Measurements from ENCODE around the gene NEUROG3.
"Not testable (repeated sequence)": the region's sequence is repeated elsewhere in the genome, so short reads cannot be mapped to it uniquely, and the experiment has no call there.

NEUROG3 gene

DNA sequence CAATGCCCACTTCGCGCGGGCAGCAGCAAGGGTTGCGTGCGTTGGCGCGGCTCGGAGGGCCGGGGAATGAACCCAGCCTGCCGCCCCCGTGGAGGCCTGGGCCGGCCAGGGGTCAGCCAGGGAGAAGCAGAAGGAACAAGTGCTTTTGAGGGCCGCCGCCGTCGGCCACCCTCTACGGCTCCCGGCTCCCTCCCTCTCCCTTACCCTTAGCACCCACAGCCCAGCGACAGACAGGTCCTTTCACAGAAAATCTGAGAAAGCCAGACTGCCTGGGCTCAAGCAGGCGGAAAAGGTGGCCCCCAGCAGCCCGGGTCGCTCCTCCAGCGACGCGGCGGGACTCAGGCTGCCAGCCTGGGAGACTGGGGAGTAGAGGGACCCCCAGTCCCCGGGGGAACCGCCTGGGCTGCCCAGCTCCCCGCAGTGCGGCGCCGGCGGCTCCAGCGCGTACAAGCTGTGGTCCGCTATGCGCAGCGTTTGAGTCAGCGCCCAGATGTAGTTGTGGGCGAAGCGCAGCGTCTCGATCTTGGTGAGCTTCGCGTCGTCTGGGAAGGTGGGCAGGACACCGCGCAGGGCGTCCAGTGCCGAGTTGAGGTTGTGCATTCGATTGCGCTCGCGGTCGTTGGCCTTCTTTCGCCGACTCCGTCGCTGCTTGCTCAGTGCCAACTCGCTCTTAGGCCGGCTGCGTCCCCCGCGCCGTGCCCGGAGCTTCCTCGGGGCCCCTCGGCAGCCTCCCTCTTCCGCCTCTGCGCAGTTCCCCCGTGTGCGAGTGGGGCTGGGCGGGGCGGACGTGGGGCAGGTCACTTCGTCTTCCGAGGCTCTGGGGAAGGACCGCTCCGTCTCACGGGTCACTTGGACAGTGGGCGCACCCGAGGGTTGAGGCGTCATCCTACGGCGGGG is 815 bp downstream of the NEUROG3 start:
- DNase-seq = no peak

DNA sequence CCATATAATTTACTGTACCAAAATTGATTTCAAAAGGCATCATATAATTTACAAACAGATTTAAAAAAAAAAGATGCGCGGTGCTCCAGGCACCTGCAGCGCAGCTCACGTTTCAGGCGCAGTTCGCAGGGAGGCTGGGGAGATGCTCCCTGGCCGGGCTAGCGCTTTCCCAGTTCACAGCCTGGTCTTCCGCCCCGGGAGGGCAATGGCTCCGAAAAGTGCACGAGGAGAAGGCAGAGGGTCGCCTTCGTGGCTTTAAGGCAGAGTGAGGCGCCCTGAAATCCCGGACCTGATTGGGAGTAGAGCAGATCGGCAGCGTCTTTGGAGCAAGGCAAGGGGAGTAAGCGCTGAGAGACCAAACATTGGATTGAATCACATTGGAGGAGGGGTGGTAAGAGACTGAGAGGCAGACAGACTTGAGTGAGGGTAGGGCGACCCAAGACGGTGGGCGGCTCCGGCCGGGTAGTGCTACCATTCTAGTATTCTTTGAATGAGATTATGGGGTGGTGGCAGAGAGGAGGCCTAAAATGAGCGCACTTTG is 1.5 kb downstream of the NEUROG3 start:
- DNase-seq = no peak

DNA sequence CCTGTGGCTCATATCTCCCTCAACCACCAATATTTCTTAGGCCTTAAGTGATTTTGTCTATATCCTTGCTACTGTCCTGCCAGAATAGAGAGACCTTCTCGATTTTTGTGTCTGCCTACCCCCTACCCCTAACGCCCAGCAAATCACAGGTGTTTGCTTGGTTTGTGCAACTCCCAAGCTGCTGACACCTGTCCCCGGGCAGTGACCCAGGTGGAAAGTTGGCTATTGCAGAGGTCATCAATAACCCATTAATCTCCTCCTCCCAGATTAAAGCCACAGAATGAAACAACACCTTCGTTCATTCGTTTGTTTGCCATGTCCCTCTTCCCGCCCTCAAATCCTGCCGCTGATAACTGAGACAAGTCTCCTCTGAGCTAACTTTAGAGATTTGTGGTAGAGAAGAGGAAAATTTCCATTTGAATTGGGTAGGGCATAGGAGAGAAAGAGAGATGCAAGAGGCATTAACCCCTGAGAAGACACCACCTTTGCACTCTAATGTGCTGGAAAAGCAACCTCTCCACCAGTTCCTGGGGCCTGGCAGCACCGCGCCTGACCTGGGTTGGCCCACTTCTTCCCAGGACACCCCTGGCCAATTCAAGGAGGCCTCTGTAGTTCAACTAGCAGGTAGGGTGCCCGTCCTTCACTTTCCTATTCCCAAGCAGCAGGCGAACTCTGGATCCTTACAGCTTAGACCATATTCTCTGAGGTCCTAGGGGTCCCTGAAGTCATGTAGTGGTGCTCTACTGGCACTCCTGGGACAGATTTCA is 3.0 kb downstream of the NEUROG3 start:
- DNase-seq = no peak

DNA sequence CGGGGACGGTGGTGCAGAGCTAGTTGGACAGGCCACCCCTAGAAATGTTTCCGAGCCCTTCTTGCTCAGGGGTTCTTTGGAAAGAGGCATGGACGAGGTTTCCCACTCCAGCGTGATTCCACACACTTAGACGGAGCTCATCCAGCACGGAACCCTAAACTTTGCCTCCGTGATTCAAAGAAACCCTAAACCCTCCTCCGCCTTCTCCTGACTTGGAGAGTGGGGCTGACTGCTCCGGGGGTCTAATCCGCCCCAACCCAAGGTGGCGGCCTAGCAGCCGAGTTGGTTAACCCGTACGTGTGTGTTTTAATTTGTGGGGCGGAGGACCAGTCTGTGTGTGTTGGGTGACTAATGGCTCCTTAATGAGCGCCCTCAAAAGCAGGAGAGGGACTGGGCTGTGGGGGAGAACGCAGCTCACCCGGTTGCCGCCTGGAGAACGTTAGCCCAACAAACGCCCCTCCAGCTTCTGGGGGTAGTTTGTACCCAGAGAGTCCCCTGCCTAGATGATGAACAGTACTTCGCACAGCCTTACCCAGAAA is 3.8 kb downstream of the NEUROG3 start:
- DNase-seq = no peak

DNA sequence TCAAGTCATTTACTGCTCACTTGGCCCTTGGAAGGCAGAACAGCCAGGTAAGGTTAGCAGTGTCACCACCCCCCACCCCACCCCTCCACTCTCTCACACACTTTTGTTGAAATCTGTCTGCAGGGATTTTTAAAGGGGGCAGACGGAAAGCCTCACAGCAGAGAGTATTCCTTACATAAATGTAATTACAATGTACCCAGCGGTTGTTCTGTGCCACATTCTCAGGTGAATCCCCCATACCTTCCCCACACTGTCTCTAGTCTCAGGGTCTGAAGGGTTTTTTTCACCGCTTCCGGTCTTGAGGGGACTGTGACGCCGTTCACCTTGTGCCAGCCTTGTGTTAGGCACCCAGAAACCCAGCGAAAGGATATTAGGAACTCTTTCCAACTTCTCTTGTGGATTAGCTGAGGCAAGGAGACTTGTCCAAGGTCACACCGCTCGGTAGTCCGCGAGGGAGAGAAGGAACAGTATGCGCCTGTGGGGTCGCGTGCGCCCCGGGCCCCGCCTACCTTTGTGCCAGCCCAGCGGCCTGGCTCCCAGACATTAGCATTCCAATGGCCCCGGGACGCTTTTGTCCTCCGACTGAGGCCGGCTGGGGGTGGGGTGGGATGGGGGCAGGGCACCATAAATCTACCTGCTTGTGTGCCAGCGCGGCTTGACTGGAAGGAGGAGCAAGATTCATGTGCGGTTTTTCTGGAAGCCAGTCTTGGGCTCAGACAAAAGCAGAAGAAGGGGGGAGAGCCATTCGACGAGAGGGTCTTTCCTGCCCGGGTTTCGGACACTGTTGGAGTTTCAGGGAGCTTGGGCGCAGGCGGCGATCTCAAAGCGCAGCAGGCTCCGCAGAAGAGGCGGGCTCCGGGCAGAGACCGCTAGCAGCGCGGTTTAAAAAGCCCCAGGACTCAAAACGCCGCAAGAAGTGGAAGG is 4.5 kb downstream of the NEUROG3 start:
- DNase-seq = no peak

DNA sequence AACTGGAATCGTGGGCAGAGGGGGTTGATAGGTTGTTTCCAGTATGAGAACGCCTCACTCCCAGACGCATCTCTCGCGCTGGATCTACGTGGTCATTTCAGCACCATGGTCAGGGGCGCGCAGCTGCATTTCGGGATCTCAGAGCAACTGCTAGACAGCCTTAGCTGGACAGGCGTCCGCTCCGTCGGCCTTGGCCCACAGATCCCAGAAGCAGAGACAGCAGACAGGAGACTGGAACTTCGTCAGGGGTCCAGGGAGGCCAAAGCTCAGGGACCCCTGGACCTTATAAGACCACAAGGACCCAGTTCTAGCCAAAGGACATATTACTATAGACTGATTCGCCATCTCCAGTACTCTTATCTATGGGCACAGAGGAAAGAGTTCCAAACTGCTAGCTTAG is 5.3 kb downstream of the NEUROG3 start:
- DNase-seq = peak in 4 of 56 donors; percentile 3 to 27 (median 18)

DNA sequence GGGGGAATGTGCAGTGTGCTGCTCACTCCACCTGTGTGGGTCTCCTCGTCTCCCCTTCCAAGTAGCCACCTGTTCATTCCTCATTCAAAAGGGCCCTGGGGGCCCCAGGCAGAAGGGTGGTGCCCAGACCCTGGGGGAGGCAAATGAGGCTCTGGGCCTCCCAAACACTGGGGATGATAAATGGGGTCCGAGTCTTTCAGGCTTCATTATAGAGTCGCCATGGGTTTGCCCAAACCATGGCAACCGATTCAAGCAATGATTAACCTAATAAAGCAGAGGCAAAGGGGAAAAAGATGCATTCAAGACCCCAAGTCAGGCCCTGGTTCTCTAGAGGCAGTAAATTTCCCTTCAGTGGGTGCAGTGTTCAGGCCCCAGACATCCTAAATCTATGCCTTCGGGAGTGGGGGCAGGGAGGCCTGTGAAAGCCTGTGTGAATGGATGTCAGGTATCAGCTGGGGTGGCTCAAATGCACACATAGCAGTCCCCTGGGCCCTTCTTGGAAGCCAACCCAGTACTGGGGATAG is 10.4 kb downstream of the NEUROG3 start:
- no peak for DNase-seq

DNA sequence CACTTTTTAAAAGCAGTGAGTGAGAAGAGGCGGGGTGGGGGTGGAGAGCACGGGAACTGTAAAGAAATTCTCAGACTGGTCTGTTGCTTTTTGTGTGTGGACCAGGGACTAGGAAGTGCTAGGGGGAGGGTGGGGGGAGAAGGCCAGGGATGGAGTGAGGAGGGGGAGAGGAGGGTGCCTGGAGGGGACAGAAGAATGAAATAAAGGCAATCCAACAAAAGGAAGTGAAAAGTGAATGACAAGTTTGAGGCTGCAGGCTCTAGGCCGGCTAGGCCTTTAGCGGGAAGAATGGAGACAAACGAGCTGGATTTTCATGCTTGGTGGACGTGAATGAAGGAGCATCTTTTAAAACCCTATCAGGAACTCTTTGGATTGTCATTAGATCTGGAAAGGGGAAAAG is 13.7 kb downstream of the NEUROG3 start:
- no peak for DNase-seq

DNA sequence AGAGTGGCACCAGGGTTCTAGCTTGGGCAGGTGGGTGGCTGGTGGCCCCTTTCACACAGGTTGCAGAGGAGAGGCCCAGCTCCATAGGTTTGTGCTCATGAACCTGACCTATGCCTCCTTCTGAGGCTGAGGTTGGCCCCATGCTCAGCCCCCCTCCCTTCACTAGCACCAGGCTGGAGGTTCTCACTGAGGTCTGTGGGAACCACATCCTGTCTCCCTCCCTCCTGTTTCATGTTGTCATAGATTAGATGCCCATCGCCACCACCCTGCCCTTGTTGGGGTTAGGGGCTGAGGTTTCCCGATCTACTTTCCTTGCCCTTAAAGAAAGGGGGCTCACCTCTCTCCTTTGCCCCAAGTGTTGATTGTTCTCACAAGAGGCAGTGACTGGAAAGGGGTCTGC is 14.7 kb downstream of the NEUROG3 start:
- DNase-seq = no peak

DNA sequence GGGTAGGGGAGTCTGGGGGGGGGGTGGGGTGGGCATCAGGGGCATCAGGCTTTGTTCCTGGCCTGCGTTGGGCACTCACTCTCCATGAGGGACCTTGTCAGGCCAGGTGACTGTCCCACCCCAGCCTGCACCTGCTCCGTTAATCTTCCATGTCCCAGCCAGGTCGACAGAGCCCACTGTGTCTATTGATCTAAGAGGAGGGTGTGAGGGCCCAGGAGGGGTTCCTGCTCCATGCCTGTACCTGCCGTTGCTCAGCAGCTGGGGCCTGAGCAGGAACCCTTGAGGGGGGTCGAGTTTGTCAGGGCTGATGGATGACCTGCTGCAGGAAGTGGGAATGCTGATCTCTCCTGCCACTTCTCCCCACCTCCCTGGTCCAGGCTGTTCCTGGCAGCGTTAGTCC is 18.6 kb downstream of the NEUROG3 start:
- no peak for DNase-seq

DNA sequence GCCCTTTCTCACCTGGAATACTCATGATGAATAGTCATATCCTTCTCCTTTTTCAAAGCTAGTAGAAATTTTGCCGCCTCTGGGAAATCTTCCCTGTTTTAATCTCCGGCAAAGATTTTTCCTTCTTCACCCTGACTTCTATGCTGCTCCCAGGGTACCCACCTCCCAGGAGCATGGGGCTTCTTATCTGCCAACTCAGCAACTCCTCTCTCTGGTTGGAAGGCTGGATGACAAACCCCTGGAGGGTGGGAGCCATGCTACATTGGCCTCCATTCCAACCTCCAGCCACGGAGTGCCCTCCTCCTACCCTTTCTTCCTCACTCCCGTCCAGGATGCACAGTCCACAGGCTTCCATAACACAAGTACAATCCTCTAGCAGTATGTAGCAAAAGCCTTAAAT is 19.9 kb downstream of the NEUROG3 start:
- no peak for DNase-seq

DNA sequence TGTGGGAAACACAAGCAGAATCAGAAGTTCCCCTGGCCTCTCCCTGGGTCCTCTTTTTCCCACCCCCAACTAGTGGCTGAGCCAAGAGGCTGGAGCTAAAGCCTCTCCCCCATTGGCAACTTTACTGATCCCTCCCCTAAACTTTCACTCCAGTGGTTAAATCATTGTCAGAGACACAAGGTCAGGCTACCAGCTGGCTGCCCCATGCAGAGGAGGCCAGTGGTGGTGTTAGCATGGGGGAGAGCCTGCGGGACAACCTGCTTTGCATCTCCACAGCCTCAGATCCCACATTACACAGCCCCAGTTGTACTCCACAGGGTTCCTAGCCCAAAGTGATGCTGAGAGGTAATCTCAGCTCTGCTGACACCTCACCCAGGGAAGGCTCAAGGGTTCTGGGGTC is 21.0 kb downstream of the NEUROG3 start:
- DNase-seq = no peak

DNA sequence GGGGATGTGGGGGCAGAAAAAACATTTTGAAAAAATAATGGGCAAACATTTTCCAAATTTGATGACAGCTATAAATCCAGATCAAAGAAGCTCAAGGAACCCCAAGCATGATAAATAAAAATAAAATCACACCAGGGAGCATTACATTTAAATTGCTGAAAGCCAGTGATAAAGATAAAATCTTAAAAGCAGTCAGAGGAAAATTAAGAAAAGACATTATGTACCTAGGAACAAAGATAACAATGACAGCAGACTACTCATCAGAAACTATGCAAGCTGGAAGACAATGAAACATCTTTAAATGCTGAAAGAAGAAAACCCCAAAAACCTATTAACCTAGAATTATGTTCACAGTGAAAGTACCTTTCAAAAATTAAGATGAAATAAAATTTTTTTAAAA is 23.3 kb downstream of the NEUROG3 start:
- DNase-seq = no peak

DNA sequence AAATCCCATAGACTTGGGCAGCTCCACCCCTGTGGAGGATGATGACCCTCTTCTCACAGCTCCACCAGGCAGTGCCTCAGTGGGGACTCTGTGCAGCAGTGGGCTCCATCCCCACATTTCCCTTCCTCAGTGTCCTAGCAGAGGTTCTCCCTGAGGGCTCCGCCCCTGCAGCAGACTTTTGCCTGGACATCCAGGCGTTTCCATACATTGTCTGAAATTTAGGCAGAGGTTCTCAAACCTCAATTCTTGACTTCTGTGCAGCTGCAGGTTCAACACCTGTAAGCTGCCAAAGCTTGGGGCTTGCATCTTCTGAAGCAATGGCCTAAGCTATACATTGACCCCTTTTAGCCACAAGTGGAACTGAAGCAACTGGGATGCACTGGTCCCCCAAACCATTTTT is 31.8 kb downstream of the NEUROG3 start:
- no peak for DNase-seq

DNA sequence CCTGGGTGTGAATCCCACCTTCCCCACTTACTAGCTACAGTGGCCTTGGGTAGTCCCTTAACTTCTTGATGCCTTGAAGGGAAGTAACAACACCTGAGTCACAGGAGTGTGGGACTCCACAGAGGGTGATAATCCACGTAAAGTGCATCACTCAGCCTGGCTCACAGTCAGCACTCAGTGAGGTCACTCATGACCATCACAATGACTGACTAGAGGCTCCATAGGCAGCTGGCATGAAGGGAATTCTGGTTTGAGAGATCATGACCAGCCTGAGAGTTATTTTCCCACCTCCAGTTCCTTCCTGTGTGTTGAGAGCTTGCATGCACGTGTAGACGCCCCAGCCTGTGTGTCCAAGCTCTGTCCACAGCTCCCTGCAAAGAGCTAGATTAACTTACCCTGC is 34.8 kb downstream of the NEUROG3 start:
- no peak for DNase-seq

DNA sequence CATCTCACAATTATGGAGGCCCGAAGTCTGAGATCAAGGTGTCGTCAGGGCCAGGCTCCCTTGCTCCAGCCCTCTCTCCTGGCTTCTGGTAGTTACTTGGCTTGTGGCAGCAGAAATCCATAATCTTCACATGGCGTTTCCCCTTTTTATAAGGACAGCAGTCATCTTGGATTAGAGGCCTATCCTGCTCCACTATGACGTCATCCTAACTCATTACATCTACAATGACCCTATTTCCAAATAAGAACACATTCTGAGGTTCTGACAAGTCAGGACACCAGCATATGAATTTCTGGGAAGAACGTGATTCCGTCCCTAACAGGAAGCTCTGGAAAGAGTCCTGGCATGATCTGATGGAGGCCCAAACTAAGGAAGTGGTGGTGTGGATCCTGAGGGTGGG is 35.8 kb downstream of the NEUROG3 start:
- no peak for DNase-seq

DNA sequence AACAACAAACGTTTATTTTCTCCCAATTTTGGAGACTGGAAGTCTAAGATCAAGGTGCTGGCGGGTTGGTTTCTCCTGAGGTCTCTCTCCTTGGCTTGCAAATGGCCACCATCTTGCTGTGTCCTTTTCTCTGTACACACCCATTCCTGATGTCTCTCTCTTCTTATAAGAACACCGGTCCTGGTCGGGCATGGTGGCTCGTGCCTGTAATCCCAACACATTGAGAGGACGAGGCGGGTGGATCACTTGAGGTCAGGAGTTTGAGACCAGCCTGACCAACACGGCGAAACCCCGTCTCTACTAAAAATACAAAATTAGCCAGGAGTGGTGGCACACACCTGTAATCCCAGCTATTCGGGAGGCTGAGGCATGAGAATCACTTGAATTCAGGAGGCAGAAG is 36.7 kb downstream of the NEUROG3 start:
- DNase-seq = not testable (repeated sequence)

DNA sequence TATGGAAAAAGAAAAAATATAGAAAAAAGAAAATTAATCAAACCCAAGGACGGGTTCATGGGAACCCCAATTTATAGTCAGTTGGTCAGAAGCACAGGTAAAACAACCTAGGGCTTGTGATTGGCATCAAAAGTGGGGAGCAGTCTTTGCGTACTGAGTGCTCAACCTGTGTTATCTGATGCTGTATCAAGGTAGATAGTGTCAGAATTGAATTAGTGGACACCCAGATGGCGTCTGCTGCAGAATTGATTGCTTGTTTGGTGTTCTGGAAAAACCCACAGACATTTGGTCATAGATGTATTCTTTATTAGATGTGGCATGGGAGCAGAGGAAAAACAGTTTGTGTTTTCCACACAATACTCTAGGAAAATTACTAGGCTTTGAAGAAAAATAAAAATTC is 39.6 kb downstream of the NEUROG3 start:
- no peak for DNase-seq

DNA sequence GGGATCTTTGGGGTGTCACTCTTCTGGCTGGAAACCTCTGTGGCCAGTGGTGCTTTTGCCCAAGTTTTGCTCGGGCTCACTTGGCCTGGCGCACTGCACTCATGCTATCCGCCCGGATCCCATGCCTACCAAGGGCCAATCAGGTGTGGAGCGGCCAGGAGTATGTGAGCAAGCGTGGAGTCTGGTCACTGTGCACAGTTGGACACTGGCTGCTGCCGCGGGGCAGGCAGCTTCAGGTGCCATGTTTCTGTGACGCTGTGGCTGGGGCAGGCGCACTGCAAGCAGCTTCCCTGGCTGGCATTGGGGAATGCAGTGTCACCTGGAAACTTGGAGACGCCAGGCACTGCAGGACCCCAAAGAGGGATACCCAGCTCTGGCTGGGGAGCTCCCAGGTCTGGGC is 45.3 kb downstream of the NEUROG3 start:
- no peak for DNase-seq
